HG03196 (cell line): ENCODE measurements around the gene FADD.

ENCODE experiments used
- ATAC-seq: cut with Tn5 transposase; IDR thresholded peaks from one replicate; pipeline ENCODE4 v1.9.1; 2021; ENCODE audit not compliant: unreplicated experiment

FADD gene

GRCh38 chr11:70230840-70231710, 28.0 kb downstream of the FADD start:
- ATAC-seq, result no peak

DNA sequence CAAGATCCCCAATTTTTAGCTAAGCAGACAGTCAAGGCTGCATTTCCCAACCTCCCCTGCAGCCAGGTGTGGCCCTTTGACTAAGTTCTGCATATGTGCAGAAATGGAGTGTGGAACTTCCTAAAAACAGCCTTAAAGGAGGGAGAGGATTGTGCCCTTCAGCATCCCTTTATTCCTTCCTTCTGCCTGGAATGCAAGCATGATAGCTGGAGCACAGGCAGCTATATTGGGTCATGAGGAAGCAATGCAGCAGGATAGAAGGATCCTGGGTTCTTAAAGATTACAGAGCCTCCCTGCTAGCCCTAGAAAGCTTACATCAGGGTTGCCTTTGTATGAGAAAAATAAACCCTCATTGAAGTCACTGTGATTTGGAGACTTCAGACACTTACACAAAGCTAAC, 29.9 kb downstream of the FADD start:
- ATAC-seq, result no peak

DNA sequence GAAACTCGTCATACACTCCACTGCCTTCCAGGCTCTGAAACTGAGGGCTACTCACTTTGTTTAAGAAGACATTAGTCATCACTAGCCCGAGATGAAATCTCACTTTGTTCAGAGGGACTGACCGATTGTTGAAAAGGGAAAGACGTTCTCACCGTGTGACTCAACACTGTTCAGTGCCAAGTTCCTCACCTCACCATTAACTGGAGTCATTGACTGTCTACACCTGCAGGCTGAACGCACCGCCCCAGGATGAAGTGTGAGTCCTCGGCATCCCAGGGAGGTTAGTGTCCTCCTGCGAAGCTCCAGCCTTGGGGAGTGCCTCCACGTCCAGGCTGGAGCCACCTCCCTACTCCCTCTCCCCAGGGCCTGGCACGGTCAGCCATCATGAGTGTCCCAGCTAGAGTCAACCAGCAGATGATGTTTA, 30.4 kb downstream of the FADD start:
- ATAC-seq, result no peak

DNA sequence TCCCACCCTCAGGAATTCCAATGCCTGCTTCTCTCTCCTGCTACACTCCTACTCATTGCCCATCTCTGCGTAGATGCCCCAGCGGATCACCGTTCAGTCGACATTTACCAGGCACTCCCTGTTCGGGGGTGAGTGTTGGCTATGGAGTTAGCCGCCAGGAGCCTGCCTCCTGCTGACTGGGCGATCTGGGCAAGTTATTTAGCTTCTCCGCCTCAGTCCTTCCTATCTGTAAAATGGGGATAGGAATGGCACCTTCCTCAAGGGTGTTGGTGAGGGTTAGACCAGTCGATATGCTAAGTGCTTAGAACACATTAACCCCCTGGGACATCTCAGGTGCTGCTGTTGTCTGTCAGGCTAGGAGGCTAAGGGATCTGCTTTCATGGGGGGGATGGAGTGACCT, 30.9 kb downstream of the FADD start:
- ATAC-seq, result no peak

GRCh38 chr11:70240337-70240736, 37.2 kb downstream of the FADD start:
- no peak for ATAC-seq

DNA sequence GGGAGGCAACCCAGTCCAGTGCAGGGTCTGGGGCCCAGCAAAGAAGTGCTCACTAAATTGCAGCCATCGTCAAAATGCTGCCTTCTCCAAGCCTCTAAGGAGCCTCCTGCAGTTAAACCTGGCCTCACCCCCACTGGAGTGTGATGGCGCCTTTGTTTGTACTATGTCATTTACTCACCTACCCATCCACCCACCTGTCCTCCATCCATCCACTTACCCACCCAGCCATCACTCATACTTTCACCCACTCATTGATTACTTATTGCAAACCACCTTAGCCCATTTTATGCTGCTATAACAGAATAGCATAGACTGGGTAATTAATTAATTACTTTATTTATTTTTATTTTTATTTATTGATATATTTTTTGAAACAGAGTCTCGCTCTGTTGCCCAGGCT, 38.6 kb downstream of the FADD start:
- no peak for ATAC-seq

- no peak for ATAC-seq
Observed at GRCh38 chr11:70242885-70243284, 39.8 kb downstream of the FADD start.

GRCh38 chr11:70243912-70244652, 41.0 kb downstream of the FADD start:
- ATAC-seq, result no peak

DNA sequence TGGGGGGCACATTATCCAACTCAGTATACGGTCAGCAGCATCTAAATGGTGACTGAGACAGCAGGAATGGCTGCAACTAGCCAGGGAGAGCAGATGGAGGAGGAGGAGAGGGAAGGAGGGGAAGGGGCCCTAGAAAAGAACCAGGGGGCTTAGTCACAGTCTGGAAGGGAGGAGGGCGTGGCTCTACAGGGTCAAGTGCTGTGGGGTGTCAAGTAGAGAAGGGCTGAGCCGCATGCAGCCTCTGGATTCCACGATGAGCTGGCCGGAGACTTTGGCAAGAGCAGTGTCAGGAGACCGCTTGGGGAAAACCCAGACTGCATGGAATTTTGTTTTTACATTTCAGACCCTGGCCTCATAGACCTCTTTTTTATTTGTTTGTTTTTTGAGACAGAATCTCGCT, 41.6 kb downstream of the FADD start:
- ATAC-seq, result no peak

DNA sequence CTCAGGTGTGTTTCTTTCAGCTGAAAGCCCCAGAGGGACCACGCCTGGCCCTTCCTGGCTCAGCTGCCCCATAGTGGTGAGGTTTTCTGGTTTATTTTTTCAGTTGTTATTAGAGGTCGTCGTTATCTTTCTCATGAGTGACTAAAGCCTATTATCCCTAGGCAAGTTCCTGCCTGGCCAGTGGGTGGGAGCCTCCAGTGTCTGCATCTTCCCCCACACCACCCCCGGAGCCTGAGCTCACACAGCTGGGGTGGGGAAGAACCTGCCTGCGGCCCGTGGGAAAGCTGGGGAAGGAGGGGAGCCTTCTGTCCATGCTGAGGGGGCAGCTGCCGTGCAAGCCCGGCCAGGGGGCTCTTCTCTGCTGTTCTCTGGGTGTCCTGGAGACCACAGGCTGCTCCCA, 43.1 kb downstream of the FADD start:
- no peak for ATAC-seq

DNA sequence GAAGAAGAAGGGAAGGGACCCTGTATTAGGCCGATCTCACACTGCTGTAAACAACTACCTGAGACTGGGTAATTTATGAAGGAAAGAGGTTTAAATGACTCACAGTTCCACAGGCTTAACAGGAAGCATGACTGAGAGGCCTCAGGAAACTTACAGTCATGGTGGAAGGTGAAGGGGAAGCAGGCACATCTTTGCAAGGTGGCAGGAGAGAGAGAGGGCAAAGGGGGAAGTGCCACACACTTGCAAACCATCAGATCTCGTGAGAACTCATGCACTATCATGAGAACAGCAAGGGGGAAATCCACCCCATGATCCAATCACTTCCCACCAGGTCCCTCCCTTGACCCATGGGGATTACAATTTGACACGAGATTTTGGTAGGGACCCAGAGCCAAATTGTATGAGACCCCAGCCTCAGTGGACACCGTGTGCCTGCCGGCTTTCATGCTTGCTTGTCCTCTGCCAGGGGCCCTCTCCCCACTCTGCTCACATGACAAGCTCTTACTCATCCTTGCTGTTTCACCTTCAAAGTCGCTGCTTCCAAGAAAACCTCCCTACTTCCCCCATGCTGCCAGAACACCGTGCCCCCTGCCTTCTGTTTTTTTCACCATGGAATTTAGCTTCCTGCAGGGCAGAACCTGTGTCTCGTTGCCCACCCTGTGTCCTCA, 44.1 kb downstream of the FADD start:
- ATAC-seq, result no peak

GRCh38 chr11:70247710-70248072, 44.6 kb downstream of the FADD start:
- no peak for ATAC-seq

DNA sequence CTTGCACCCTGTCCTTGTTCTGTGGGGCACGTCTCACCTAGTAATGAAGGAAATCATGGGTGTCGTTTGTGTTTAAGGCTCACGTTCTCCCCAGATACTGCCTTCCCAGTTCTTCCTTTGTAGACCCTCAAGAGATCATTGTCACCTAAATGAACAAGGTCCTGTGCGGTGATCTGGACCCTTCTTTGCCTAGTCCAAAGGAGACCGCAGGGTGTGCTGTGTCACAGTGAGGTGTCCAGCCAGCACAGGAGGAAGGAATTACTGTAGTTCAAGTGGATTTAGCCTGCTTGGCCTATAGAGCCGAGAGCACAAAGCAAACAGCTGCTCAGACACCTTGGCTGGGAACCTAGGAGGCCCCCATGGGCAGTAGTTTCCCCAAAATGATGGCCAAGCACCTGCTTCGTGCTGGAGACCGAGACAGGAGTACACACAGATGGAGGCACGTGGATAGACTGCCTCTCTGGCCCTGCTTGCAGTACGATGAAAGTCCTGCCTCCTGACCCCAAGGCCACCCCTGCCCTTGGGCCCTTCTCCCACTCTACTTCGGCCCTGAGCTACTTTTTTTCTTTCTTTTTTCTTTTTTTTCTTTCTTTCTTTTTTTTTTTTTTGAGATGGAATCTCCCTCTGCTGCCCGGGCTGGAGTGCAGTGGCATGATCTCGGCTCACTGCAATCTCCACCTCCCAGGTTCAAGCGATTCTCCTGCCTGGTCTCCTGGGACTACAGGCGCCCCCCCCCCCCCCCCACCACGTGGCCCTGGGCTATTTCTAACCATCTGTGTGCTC, 48.0 kb downstream of the FADD start:
- ATAC-seq, result no peak

DNA sequence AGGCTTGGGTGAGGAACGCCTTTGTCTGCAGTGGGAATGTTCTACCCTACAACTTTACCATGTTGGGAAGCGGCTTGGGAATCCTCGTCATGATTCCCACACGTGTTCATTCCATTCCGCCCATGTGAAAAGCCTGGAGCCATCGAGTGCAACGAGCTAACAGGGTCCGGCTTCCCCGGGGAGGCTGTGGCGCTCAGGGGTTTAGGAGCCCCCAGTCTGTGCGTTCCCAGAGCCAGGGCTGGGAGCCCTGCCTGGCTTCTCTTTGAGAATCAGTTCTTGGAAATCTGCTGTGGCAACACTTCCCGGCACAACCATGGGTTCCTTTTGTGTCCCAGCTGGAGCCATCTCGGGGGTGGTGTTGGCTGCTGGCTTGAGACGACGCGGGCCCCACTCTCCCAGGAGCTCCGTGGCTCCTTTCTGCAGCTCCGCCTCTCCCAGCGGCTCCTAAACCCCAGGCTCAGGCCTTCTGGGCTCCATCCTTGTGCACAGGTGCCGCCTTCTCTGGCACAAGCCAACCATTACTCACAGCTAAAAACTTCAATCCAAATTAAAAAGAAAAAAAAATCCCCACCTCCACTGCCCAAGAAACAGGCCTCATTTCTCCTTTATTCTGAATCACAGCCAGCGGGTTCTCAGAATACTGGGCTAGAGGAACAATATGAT, 48.7 kb downstream of the FADD start:
- ATAC-seq, result no peak

DNA sequence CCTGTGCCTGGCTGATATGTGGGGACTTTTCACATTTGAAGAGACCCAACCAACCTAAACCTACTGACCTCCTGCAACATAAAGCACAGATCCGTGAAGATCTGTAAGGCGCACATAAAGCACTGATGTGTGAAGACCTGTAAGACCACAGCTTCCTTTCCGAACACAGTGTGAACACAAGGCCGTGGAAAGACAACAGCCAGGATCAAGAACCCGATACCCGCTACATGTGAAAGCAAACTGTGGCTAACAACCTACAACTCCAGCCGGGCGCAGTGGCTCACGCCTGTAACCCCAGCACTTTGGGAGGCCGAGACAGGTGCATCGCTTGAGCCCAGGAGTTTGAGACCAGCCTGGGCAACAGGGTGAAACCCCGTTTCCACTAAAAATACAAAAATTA, 49.7 kb downstream of the FADD start:
- no peak for ATAC-seq

GRCh38 chr11:70255477-70256116, 52.5 kb downstream of the FADD start:
- no peak for ATAC-seq
